ENCODE data around the gene ABCF3.

Gene ABCF3

GRCh38 chr3:184164648-184165330, 21.2 kb upstream of the ABCF3 start:
- Histone ChIP-seq H3K4me3 (ENCODE audit: low read depth, low read length) (no peak overlapping the region), H3K4me1 (ENCODE audit: control insufficient read depth, insufficient read depth, low read length) (no peaks in the 10 kb centered on the region), H3K27ac (ENCODE audit: extremely low read depth, low read depth, low read length) (no peak overlapping the region), H3K36me3 (ENCODE audit: control insufficient read depth in 2 of 2, insufficient read depth in 1 of 2, low read length in 2 of 2) (peaks cover 0 to 87% of the 10 kb centered on the region in 2 experiments; a peak in 2 of 3 replicates), H3K9me3 (ENCODE audit: control insufficient read depth, insufficient read depth, low read depth, low read length) (no peaks in the 10 kb centered on the region)
- no peak for TF ChIP-seq ZEB2 (tag by site-specific recombination; IDR thresholded peaks at IDR 0.05)
- no peak for TF ChIP-seq ZNF629 (tag by site-specific recombination; IDR thresholded peaks at IDR 0.05)
- no peak for TF ChIP-seq ZNF843 (tag by site-specific recombination; IDR thresholded peaks at IDR 0.05)
- TF ChIP-seq YY2 (tag by site-specific recombination; IDR thresholded peaks at IDR 0.05), result no peak
- TF ChIP-seq PRDM10 (tag by site-specific recombination; IDR thresholded peaks at IDR 0.05), result no peak
- no peak for TF ChIP-seq ZNF561 (tag by site-specific recombination; IDR thresholded peaks at IDR 0.05; ENCODE audit: borderline replicate concordance)
- no peak for TF ChIP-seq ZNF239 (tag by site-specific recombination; IDR thresholded peaks at IDR 0.05)
- TF ChIP-seq ZNF24 (tag by site-specific recombination; IDR thresholded peaks at IDR 0.05), result no peak
- no peak for TF ChIP-seq KLF10 (tag by site-specific recombination; IDR thresholded peaks at IDR 0.05)
- TF ChIP-seq ZNF223 (tag by site-specific recombination; IDR thresholded peaks at IDR 0.05), result no peak
- TF ChIP-seq PBX3 (CRISPR knock-in tag; IDR thresholded peaks at IDR 0.05), result no peak
- no peak for TF ChIP-seq OVOL3 (tag by site-specific recombination; IDR thresholded peaks at IDR 0.05)
- TF ChIP-seq ZNF10 (tag by site-specific recombination; IDR thresholded peaks at IDR 0.05), result no peak
- no peak for TF ChIP-seq ZBTB21 (tag by site-specific recombination; IDR thresholded peaks at IDR 0.05)
- TF ChIP-seq PRDM4 (tag by site-specific recombination; IDR thresholded peaks at IDR 0.05), result no peak
- TF ChIP-seq TSHZ1 (tag by site-specific recombination; IDR thresholded peaks at IDR 0.05; ENCODE audit: borderline replicate concordance), result no peak
- ChIA-PET POLR2A (interaction anchor here (2.2 kb wide), 1 partner anchor 8 kb away, joined by 4 read pairs; no protein-coding TSS in a partner anchor), CTCF (no interaction called here)
